ENCODE data around the gene VIPR2.
"Not testable (repeated sequence)": the region's sequence is repeated elsewhere in the genome, so short reads cannot be mapped to it uniquely, and the experiment has no call there.

DNA sequence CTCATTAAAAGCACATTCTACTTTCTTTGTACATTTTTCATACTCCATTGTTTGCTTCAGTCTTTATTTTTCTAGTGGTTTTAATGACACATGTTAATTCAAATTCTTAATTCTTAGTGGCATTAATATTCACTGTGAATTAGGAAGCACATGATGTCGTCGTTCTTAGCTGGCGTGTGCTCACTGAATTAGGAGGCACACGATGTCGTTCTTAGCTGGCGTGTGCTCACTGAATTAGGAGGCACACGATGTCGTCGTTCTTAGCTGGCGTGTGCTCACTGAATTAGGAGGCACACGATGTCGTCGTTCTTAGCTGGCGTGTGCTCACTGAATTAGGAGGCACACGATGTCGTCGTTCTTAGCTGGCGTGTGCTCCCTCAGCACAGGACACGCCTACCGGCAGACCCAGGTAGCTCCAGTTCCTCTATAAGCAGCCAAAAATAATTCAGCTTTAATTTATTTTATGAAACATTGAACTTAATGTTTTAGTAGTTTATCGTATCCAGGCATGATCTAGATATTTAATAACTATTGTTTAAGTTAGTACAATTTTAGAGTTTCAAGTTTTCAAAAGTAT is 17.5 kb upstream of the VIPR2 start:
- TF ChIP-seq POLR2AphosphoS5 (IDR thresholded peaks at IDR 0.05) = not testable (repeated sequence)
- TF ChIP-seq, protein P1, sequence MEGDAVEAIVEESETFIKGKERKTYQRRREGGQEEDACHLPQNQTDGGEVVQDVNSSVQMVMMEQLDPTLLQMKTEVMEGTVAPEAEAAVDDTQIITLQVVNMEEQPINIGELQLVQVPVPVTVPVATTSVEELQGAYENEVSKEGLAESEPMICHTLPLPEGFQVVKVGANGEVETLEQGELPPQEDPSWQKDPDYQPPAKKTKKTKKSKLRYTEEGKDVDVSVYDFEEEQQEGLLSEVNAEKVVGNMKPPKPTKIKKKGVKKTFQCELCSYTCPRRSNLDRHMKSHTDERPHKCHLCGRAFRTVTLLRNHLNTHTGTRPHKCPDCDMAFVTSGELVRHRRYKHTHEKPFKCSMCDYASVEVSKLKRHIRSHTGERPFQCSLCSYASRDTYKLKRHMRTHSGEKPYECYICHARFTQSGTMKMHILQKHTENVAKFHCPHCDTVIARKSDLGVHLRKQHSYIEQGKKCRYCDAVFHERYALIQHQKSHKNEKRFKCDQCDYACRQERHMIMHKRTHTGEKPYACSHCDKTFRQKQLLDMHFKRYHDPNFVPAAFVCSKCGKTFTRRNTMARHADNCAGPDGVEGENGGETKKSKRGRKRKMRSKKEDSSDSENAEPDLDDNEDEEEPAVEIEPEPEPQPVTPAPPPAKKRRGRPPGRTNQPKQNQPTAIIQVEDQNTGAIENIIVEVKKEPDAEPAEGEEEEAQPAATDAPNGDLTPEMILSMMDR (IDR thresholded peaks at IDR 0.05) = not testable (repeated sequence)
